GM23338 (cell line): ENCODE data around the gene AP1S3. TPM values are rescaled to one million over a fixed set of nuclear protein-coding genes. Genes with fewer than 3 reads are reported as not detected.

ENCODE experiments used
- ATAC-seq: fragments of 200-7000 bp; cut with Tn5 transposase; 3 replicates; pipeline ENCODE4 v1.9.1; 2020
- DNase-seq: peaks from one replicate; pipeline ENCODE4 v3.0.0-alpha.2; 2015; ENCODE audit warnings: low spot score
- H2AFZ ChIP-seq: fragments of 200-600 bp; sonication (generic); 2 replicates; pipeline ENCODE4 v1.8.0; 2016; ENCODE audit warnings: antibody characterized with exemption, mild to moderate bottlenecking, moderate library complexity
- H3F3A ChIP-seq: fragments of 200-600 bp; sonication (generic); replicated peaks from 2 replicates; pipeline ENCODE4 v1.8.0; 2017; ENCODE audit warnings: antibody characterized with exemption, mixed run types, low read depth
- H3K27ac ChIP-seq: fragments of 200-600 bp; sonication (generic); 2 replicates; pipeline ENCODE4 v1.6.1; 2016; ENCODE audit warnings: low read depth
- H3K27me3 ChIP-seq: fragments of 200-600 bp; sonication (generic); 2 replicates; pipeline ENCODE4 v1.8.0; 2016; ENCODE audit warnings: mild to moderate bottlenecking, mixed run types, moderate library complexity; ENCODE audit not compliant: insufficient read depth
- H3K36me3 ChIP-seq: fragments of 200-600 bp; sonication (generic); 2 replicates; pipeline ENCODE4 v1.8.0; 2016; ENCODE audit warnings: mild to moderate bottlenecking; ENCODE audit not compliant: insufficient read depth
- H3K4me1 ChIP-seq: fragments of 200-600 bp; sonication (generic); 2 replicates; pipeline ENCODE4 v1.8.0; 2016; ENCODE audit warnings: mild to moderate bottlenecking, moderate library complexity; ENCODE audit not compliant: insufficient read depth
- H3K4me2 ChIP-seq: fragments of 200-600 bp; sonication (generic); 2 replicates; pipeline ENCODE4 v1.7.1; 2017; ENCODE audit warnings: mixed run types
- H3K4me3 ChIP-seq: fragments of 200-600 bp; sonication (generic); 2 replicates; pipeline ENCODE4 v1.6.1; 2016; ENCODE audit warnings: mixed run types
- H3K79me2 ChIP-seq: fragments of 200-600 bp; sonication (generic); replicated peaks from 2 replicates; pipeline ENCODE4 v1.8.0; 2017; ENCODE audit warnings: mild to moderate bottlenecking; ENCODE audit not compliant: insufficient read depth
- H3K9me2 ChIP-seq: fragments of 200-600 bp; sonication (generic); 2 replicates; pipeline ENCODE4 v1.8.0; 2017; ENCODE audit not compliant: insufficient read depth
- H4K20me1 ChIP-seq: fragments of 200-600 bp; sonication (generic); replicated peaks from 2 replicates; pipeline ENCODE4 v1.8.0; 2017; ENCODE audit warnings: mild to moderate bottlenecking; ENCODE audit not compliant: insufficient read depth
- H3K27ac Mint-ChIP-seq: 2 replicates; pipeline ENCODE4 v1.8.0; 2020; ENCODE audit warnings: inconsistent platforms, mild to moderate bottlenecking, moderate library complexity, mixed read lengths
- H3K27me3 Mint-ChIP-seq: 3 replicates; pipeline ENCODE4 v1.8.0; 2022; ENCODE audit warnings: low read depth, mild to moderate bottlenecking, moderate library complexity, mixed read lengths, inconsistent platforms; ENCODE audit not compliant: insufficient read depth, poor library complexity
- H3K36me3 Mint-ChIP-seq: 3 replicates; pipeline ENCODE4 v1.8.0; 2021; ENCODE audit warnings: low read depth, mild to moderate bottlenecking, inconsistent platforms, moderate library complexity, mixed read lengths
- H3K4me1 Mint-ChIP-seq: 3 replicates; pipeline ENCODE4 v1.8.0; 2020; ENCODE audit warnings: mild to moderate bottlenecking, inconsistent platforms, mixed read lengths
- H3K4me3 Mint-ChIP-seq: 3 replicates; pipeline ENCODE4 v1.8.0; 2021; ENCODE audit warnings: moderate library complexity, mild to moderate bottlenecking, inconsistent platforms, mixed read lengths
- H3K9me3 Mint-ChIP-seq: 3 replicates; pipeline ENCODE4 v1.8.0; 2020; ENCODE audit warnings: moderate library complexity, mild to moderate bottlenecking, inconsistent platforms, mixed read lengths
- CREB1 ChIP-seq: fragments of 250-450 bp; sonication (Bioruptor Pico); IDR thresholded peaks from 2 replicates; pipeline ENCODE4 v1.5.0; 2020; ENCODE audit warnings: low read depth, mild to moderate bottlenecking, moderate library complexity
- CTCF ChIP-seq, 2 experiments: fragments of 200-600 bp in 1 of 2; sonication (generic) in 1 of 2; conservative IDR thresholded peaks; 2 replicates each; pipeline versions ENCODE4 v1.5.1 to v1.6.1; 2016 to 2017; ENCODE audit warnings: antibody characterized with exemption in 2 of 2, low read depth in 2 of 2, mild to moderate bottlenecking in 2 of 2, moderate library complexity in 1 of 2
- EZH2 ChIP-seq: fragments of 200-600 bp; sonication (generic); IDR thresholded peaks from one replicate; pipeline ENCODE4 v1.8.0; 2017; ENCODE audit warnings: antibody characterized with exemption, mild to moderate bottlenecking, low read depth; ENCODE audit not compliant: unreplicated experiment
- EZH2phosphoT487 ChIP-seq: fragments of 200-600 bp; sonication (generic); IDR thresholded peaks from one replicate; pipeline ENCODE4 v1.8.1; 2018; ENCODE audit warnings: antibody characterized with exemption; ENCODE audit not compliant: unreplicated experiment
- JUNB ChIP-seq: IDR thresholded peaks from one replicate; pipeline ENCODE4 v1.6.1; 2016; ENCODE audit warnings: antibody characterized with exemption; ENCODE audit not compliant: unreplicated experiment
- NANOG ChIP-seq: IDR thresholded peaks from 2 replicates; pipeline ENCODE4 v1.6.1; 2016; ENCODE audit warnings: antibody characterized with exemption, borderline replicate concordance
- POLR2AphosphoS5 ChIP-seq: IDR thresholded peaks from 2 replicates; pipeline ENCODE4 v1.6.1; 2016; ENCODE audit warnings: antibody characterized with exemption, low read depth
- REST ChIP-seq: IDR thresholded peaks from one replicate; pipeline ENCODE4 v1.6.1; 2018; ENCODE audit warnings: antibody characterized with exemption; ENCODE audit not compliant: unreplicated experiment
- STAT1 ChIP-seq: IDR thresholded peaks from one replicate; pipeline ENCODE4 v1.6.1; 2016; ENCODE audit warnings: antibody characterized with exemption; ENCODE audit not compliant: unreplicated experiment
- ZNF114 ChIP-seq: fragments of 250-450 bp; sonication (Bioruptor Pico); IDR thresholded peaks from 2 replicates; pipeline ENCODE4 v1.5.0; 2020; ENCODE audit warnings: mild to moderate bottlenecking, moderate library complexity
- ZNF331 ChIP-seq: fragments of 250-450 bp; sonication (Bioruptor Pico); IDR thresholded peaks from 2 replicates; pipeline ENCODE4 v1.5.0; 2020; ENCODE audit warnings: low read depth, mild to moderate bottlenecking, moderate library complexity
- ZNF462 ChIP-seq: fragments of 250-450 bp; sonication (Bioruptor Pico); IDR thresholded peaks from 2 replicates; pipeline ENCODE4 v1.5.0; 2020; ENCODE audit warnings: mild to moderate bottlenecking, moderate library complexity
- polyA plus RNA-seq: library from polyadenylated mRNA; unstranded; fragments of >200 nt; fragmentation: Nextera tagmentation; extraction: Ambion mirVana; gene quantifications from 2 replicates; pipeline ENCODE4 v1.2.1, GENCODE V29; 2016
- total RNA-seq: library from RNA; depleted of rRNA; stranded (reverse); fragments of >200 nt; shearing (Covaris generic); gene quantifications from 2 replicates; pipeline ENCODE4 v1.2.3, GENCODE V29; 2014

Gene AP1S3
- total and polyA plus RNA-seq, 2 experiments from 2014 or later: 8.8 to 25.5 TPM

GRCh38 chr2:223768179-223768578, 69.2 kb downstream of the AP1S3 start:
- H3K79me2 ChIP-seq: no peaks in the 10 kb centered on the region
- no peak overlapping the region for H3K27ac Mint-ChIP-seq
- H3K27me3 Mint-ChIP-seq: no peaks in the 10 kb centered on the region
- H3K4me2 ChIP-seq: no peak overlapping the region
- no peak for TF ChIP-seq CREB1 (CRISPR knock-in tag)
- peaks cover 7% of the 10 kb centered on the region for H3K36me3 Mint-ChIP-seq
- ATAC-seq (no peak), DNase-seq (no peak)
- no peaks in the 10 kb centered on the region for H3K27me3 ChIP-seq
- H3K4me3 ChIP-seq: no peak overlapping the region
- no peaks in the 10 kb centered on the region for H3K9me3 Mint-ChIP-seq
- H3K27ac ChIP-seq: no peak overlapping the region
- no peak overlapping the region for H3K4me3 Mint-ChIP-seq
- no peaks in the 10 kb centered on the region for H3K9me2 ChIP-seq
- H3K36me3 ChIP-seq: no peaks in the 10 kb centered on the region; the same call in 1 of the 2 replicates
- H3K4me1 Mint-ChIP-seq: no peaks in the 10 kb centered on the region; the same call in 2 of the 3 replicates
- no peaks in the 10 kb centered on the region for H3F3A ChIP-seq
- H3K4me1 ChIP-seq: no peaks in the 10 kb centered on the region
- H4K20me1 ChIP-seq: no peaks in the 10 kb centered on the region
- H2AFZ ChIP-seq: no peak overlapping the region

- Histone ChIP-seq H3K27ac (no peak overlapping the region), H3F3A (no peaks in the 10 kb centered on the region), H3K9me2 (no peaks in the 10 kb centered on the region), H2AFZ (no peak overlapping the region), H3K4me1 (no peaks in the 10 kb centered on the region), H3K79me2 (no peaks in the 10 kb centered on the region), H4K20me1 (no peaks in the 10 kb centered on the region), H3K36me3 (no peaks in the 10 kb centered on the region; the same call in 1 of the 2 replicates), H3K27me3 (no peaks in the 10 kb centered on the region), H3K4me3 (no peak overlapping the region), H3K4me2 (no peak overlapping the region)
- no peaks in the 10 kb centered on the region for H3K27me3 Mint-ChIP-seq
- H3K4me3 Mint-ChIP-seq: no peak overlapping the region
- DNase-seq (no peak), ATAC-seq (no peak)
- no peaks in the 10 kb centered on the region for H3K9me3 Mint-ChIP-seq
- peaks cover 7% of the 10 kb centered on the region for H3K36me3 Mint-ChIP-seq
- no peak overlapping the region for H3K27ac Mint-ChIP-seq
- peaks cover 3% of the 10 kb centered on the region; the same call in 2 of the 3 replicates for H3K4me1 Mint-ChIP-seq
- no peak for TF ChIP-seq EZH2phosphoT487
- TF ChIP-seq CTCF (conservative IDR thresholded peaks at IDR 0.05; ENCODE audit: low read depth in 2 of 2): no peak
- TF ChIP-seq EZH2: no peak
- TF ChIP-seq NANOG: no peak
- no peak for TF ChIP-seq CREB1 (CRISPR knock-in tag)
- no peak for TF ChIP-seq JUNB
- TF ChIP-seq REST: no peak
- no peak for TF ChIP-seq ZNF114 (CRISPR knock-in tag)
- no peak for TF ChIP-seq ZNF462 (CRISPR knock-in tag)
- TF ChIP-seq ZNF331 (CRISPR knock-in tag): no peak
- no peak for TF ChIP-seq POLR2AphosphoS5
- no peak for TF ChIP-seq STAT1
Observed at GRCh38 chr2:223767341-223767740, 70.0 kb downstream of the AP1S3 start.
